Fibroblast of skin of right biceps (primary cell): ENCODE results near the gene NUP210L.
A peak's percentile ranks its signal among the peaks of the same experiment; 100 is the strongest.

Experiments used
- DNase-seq: peaks from one replicate; pipeline ENCODE4 v3.0.0-alpha.2; 2013

The NUP210L gene

GRCh38 chr1:154154534-154155191 lies at the start of gene NUP210L:
Gene NUP210L, minus strand, starts transcription at chr1:154155073.
- DNase-seq = peak; percentile 31

GRCh38 chr1:154199563-154199879 lies 44.6 kb upstream of the NUP210L start:
- DNase-seq = no peak

DNA sequence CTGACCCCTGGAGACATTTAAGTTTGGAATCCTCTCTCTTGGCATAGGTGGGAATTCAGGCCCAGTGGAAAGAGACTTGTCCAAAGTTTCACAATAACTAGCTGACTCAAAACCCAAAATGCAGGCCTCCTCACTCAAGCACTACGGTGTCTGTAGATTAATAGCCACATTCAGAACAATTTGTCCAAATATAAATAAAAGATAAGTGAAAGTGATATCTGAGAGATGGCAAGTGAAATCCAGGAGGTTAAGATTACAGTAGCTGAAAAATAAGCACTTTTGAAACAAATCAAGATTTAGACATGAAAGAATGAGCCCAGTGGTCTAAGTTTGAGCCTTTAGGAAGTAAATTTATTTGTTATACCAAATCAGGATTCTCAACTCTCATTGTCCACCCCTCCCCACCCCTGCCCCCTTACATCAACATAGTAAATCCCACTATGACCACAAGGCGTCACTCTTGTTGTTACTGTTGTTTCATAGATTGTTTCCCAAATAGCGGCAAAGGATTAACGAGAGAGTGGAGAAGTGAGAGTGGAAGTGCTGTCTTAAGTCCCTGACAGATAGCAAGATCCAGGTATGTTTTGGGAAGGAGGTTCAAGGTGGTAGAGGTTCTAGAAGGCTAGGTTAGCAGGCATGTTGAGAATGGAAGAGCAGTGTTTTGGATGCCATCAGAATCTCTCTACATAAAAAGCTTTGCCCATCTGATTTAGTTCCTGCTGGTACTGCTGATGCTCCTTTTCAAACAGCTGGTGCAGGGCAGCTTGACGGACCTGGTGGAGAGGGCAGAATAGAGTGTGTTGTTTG lies 44.1 kb upstream of the NUP210L start:
- DNase-seq = peak; percentile 59

DNA sequence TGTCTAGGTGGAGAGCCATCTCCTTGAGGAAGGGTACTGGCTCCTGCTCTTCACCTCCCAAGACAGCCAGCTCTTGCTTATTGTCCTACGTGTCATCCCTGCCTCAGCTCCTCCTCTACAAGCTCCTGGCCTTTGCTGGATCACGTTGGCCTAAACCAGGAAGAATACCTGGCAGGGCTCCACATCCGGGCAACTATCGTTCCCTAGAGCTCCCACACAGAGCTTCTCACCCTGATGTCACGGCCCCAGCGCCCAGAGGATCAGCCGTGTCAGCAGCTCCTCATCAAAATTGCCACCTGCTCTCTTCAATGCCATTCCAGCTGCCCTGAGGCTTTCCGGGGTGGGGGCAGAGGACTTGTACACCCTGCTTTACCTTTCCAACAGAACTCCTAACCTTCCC lies 38.9 kb upstream of the NUP210L start:
- DNase-seq = no peak

- DNase-seq = no peak
Measured at GRCh38 chr1:154192476-154192875, 37.6 kb upstream of the NUP210L start.

GRCh38 chr1:154191990-154192461 lies 37.2 kb upstream of the NUP210L start, which contains the start of gene TPM3:
Gene TPM3, minus strand, starts transcription at chr1:154192100. Its CDS starts 82 bp downstream, at chr1:154192018.
- no peak for DNase-seq

- no peak for DNase-seq
Measured at GRCh38 chr1:154190550-154190949, 35.7 kb upstream of the NUP210L start.

- no peak for DNase-seq
Measured at GRCh38 chr1:154186852-154187501, 32.1 kb upstream of the NUP210L start.

GRCh38 chr1:154186177-154186576 lies 31.3 kb upstream of the NUP210L start:
- DNase-seq = no peak

GRCh38 chr1:154183046-154183915 lies 28.4 kb upstream of the NUP210L start:
- peak; percentile 96 for DNase-seq

DNA sequence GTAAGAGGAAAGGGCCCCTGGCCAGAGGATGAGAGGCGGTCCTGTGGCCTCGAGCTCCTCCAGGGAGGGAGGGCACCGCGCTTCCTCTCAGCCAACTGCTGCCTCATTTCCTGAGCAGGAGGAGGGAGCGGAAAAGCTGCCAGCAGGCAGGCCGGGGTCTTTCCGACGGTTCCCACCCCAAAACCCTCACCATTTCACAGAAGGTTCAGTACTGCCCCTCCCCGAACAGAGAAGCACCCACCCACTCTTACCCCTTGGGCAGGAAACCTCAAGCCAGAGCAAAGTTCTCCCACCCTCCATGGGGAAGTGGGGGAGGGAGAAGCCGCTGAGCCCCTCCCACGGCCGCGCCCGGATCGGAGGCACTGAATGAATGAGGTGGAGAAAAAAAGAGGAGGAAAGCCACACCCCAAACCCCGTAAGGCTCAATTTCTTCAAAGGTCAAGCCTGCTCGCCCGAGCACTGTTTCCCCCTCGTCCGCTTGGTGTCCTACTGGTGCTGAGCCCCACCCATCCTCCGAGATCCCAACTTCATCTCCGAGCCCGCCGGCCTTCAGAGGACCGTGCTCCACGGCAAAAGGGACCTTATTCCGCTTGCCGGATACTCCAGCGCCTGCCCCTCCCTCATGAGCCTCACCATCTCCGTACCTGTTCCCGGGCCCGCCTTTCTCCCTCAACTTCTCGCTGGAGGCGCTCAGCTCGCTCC lies 27.6 kb upstream of the NUP210L start:
- DNase-seq = peak; percentile 67

- no peak for DNase-seq
Measured at GRCh38 chr1:154181944-154182343, 27.1 kb upstream of the NUP210L start.

DNA sequence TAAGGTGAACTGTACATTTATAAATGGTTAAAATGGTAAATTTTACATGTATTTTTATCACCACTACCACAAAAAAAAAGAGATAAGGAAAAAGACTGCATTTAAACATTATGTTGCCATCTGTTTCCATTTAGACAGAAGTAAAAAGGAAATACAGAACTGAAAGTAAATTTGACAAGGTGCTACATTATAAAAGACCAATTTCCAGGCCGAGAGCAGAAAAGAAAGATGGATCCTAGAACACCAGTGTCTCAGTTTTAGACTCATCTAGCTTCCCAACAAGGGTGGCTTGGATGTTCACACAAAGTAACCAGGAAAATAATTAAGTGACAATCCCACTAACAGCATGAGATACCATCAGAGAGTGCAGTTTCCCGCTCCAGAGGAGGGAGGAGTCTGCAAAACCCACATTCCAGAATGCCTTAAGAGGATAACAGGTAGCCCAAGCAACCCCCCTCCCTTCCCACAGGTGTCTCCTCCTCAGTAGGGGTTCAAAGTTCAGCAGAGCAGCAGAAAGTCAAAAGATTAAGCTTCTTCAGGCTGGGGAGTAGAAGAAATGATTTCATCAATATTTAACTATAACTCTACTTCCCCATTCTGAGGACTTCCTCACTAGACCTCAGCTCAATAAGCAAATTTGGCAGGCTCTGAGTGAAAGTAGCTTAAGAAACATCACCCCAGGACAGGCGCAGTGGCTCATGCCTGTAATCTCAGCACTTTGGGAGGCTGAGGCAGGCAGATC lies 25.2 kb upstream of the NUP210L start:
- DNase-seq = no peak

DNA sequence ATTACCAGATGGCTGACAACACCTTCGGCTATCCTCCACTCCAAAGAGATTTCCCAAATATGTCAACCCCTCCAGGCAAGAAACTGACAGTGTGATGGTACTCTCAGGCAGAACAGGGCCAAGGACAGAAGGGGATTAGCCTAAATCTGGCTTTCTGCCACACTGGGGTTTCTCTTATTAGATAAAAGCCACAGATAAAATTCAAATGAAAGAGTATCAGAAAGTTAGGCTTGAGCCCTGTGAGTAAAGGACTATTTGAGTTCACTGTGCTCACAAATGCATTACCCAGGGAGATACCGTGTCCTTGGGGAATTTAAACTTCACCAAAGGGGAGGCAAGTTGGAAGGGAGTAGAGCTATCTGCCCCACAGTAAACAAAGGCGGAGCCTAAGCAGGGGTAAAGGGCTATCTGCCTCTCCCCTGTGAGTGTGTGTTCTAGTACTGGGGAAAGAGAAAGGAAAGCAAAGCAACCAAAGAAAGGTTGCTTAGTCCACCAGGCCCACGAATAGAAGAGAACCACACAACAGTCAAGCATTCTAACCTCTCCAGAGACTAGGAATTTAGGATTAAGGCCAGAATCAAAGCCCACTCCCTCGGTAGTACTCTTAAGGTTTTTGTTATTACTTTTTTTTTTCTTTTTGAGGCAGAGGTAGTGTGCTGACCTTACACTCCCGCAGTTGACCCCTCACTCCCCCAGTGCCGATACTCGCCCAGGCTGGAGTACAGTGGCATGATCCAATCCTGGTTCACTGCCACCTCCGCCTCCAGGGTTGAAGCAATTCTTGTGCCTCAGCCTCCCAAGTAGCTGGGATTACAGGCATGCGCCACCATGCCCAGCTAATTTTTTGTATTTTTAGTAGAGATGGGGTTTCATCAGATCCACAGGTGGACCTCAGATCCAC lies 24.3 kb upstream of the NUP210L start:
- no peak for DNase-seq

DNA sequence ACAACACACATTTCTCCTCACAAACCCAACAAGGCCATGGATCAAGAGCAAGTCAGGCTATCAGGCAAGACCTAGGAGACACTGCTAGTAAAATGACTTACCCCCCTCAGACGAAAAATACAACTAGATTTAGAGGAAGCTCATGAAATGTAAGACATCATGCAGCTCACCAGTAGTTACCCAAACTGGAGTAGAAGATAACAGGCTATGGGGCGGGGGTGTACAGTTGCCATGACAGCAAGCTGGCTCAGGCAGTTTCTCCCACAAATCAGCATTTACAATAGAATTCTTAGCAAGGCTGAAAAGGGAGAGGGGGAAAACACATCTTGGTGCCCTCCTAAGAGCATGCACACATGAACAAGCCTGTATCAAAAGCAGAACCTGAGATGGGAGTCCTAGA lies 23.1 kb upstream of the NUP210L start:
- no peak for DNase-seq

DNA sequence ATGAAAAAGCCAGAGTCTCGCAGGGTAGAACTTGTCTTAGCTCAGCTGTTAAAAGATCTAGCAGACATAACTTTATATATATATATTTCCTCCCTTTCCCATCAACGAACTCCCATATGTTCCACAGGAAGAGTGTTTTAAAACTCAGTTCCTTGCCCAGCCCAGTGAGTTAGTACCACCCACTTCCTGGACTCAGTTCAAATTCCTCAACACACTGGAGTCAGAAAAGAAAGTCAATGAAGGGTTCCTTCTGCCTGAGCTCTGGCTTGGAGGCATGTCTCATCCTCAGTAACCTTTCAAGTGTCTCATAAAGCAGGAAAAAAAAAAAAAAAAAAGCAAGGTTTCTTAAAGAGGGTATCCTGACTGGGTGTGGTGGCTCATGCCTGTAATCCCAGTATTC lies 21.5 kb upstream of the NUP210L start:
- peak; percentile 73 for DNase-seq

DNA sequence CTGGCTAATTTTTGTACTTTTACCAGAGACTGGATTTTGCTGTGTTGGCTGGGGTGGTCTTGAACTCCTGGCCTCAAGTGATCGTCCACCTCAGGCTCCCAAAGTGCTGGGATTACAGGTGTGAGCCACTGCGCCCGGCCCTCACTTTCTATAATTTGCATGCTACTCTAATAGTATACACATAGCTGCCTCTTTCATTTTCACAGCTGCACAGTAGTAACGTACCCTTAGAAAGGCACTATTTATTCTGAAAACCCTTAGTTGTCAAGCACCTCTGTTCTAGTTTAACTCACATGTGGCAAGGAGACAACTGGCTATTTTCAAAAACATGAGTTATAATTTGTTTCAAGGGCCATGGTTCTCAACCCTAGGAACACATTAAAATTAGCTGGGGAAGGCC lies 19.8 kb upstream of the NUP210L start:
- no peak for DNase-seq

- DNase-seq = no peak
Measured at GRCh38 chr1:154171880-154172279, 17.0 kb upstream of the NUP210L start.

GRCh38 chr1:154171223-154171583 lies 16.3 kb upstream of the NUP210L start:
- no peak for DNase-seq

DNA sequence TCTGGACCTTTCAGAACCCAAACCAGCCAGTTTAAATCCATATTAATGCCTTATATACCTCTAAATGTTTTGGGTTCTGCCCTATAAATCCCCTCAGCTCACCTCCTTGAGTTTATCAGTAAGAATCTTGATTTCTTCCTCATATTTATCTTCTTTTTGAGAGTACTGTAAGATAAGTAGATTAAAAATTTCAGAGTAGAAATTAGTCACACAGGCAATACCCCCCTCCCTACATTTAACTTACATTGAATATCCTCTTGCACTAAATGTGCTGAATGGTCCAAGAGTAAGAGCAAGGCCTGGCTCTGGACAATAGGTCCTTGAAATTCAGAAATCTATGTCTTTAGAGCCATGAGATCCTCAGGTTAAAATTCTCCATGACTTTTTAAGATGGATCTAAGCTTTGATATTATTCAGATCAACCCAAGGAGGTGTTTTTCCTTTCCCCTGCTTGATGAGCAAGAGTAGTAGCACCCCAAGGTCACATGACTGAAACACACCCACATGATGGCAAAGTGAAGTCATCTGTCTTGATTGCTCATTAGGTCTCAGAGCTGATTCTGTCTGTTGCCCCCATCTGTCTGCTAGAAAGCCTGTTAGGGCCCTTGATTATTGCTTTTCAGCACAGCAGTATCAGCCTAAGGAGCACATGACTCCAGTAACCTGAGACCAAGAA lies 15.8 kb upstream of the NUP210L start:
- no peak for DNase-seq
